Measurements from ENCODE around the gene NAV3. TPM values are rescaled to one million over a fixed set of nuclear protein-coding genes. Genes with fewer than 3 reads are reported as not detected.

NAV3 gene
- total and polyA plus RNA-seq, 9 of the 15 experiments (the other 6 are each of a cell fraction or from before 2014, with no cell fraction given) = 0.04 TPM; not detected in 8

- ATAC-seq (no peak), DNase-seq (ENCODE audit: extremely low read depth in 1 of 4, low spot score in 3 of 4) (no peak), FAIRE-seq (no peak)
- Histone ChIP-seq H3K9ac (ENCODE audit: insufficient read depth in 1 of 2, low read depth in 2 of 2, low read length in 2 of 2) (no peak overlapping the region), H3K9me3 (replicated peaks; ENCODE audit: control insufficient read depth, insufficient read depth, low read depth, low read length) (no peaks in the 10 kb centered on the region), H3K4me3 (no peak overlapping the region), H3K4me1 (replicated peaks in 1 of 2; ENCODE audit: control insufficient read depth in 2 of 2, insufficient read depth in 2 of 2, low read length in 2 of 2) (no peaks in the 10 kb centered on the region), H3K4me2 (ENCODE audit: insufficient read depth, low read length) (no peak overlapping the region), H4K20me1 (replicated peaks; ENCODE audit: control insufficient read depth, insufficient read depth, low read length) (no peaks in the 10 kb centered on the region), H3K27ac (ENCODE audit: extremely low read depth, low read depth, low read length) (no peak overlapping the region), H3K9me1 (ENCODE audit: control insufficient read depth, insufficient read depth, low read length) (no peaks in the 10 kb centered on the region), H3K36me3 (ENCODE audit: control insufficient read depth, insufficient read depth, low read length) (no peaks in the 10 kb centered on the region), H3K79me2 (ENCODE audit: control insufficient read depth, insufficient read depth, low read length) (no peaks in the 10 kb centered on the region), H2AFZ (ENCODE audit: low read depth, low read length) (no peak overlapping the region), H3K27me3 (ENCODE audit: control insufficient read depth in 2 of 2, insufficient read depth in 2 of 2, low read length in 2 of 2) (no peaks in the 10 kb centered on the region)
- ChIA-PET CTCF (ENCODE audit: low intra/inter-chr PET ratio) (no interaction called here), POLR2A (no interaction called here)
- no peak for TF ChIP-seq ASH1L (IDR thresholded peaks at IDR 0.05; ENCODE audit: borderline replicate concordance, low read depth, partially characterized antibody)
- no peak for TF ChIP-seq ZNF41 (CRISPR knock-in tag; conservative IDR thresholded peaks at IDR 0.05)
- TF ChIP-seq ZNF75A (CRISPR knock-in tag; IDR thresholded peaks at IDR 0.05) = no peak
- no peak for TF ChIP-seq GTF3C2 (IDR thresholded peaks at IDR 0.05; ENCODE audit: borderline replicate concordance, extremely low read depth, insufficient read length)
- TF ChIP-seq ZNF134 (CRISPR knock-in tag; conservative IDR thresholded peaks at IDR 0.05) = no peak
- TF ChIP-seq ZSCAN29 (IDR thresholded peaks at IDR 0.05) = no peak
- WGBS (ENCODE audit: insufficient coverage, low coverage, missing lambda C conversion rate) = 0% methylated on average over 3 of the region's 3 CpGs
- in situ Hi-C loops (cut with MboI) = no loop called here
- BruUV-seq (replicated peaks) = no TSS peak
- intact Hi-C loops (cut with micrococcal nuclease) = loop anchor here (5.0 kb wide), 1 partner anchor 1733 kb away; no protein-coding TSS in a partner anchor
Measured at GRCh38 chr12:78004249-78005093, 173.8 kb downstream of the NAV3 start.
